ENCODE results near the gene CDK14.
A peak's percentile ranks its signal among the peaks of the same experiment; 100 is the strongest.

The CDK14 gene

GRCh38 chr7:90928700-90929424 is 332.7 kb downstream of the CDK14 start:
- peak; percentile 76 to 90 for DNase-seq

GRCh38 chr7:90931986-90932916 is 336.1 kb downstream of the CDK14 start:
- no peak for DNase-seq

- DNase-seq: no peak
Measured at GRCh38 chr7:90933041-90933440, 336.9 kb downstream of the CDK14 start.

GRCh38 chr7:90933984-90934383 is 337.9 kb downstream of the CDK14 start:
- no peak for DNase-seq

- no peak for DNase-seq
Measured at GRCh38 chr7:90938371-90938770, 342.2 kb downstream of the CDK14 start.

GRCh38 chr7:90939666-90940065 is 343.5 kb downstream of the CDK14 start:
- DNase-seq: no peak

- DNase-seq: no peak
Measured at GRCh38 chr7:90944021-90944420, 347.9 kb downstream of the CDK14 start.

GRCh38 chr7:90945104-90945787 is 349.1 kb downstream of the CDK14 start:
- no peak for DNase-seq

GRCh38 chr7:90946730-90947501 is 350.8 kb downstream of the CDK14 start:
- no peak for DNase-seq

- no peak for DNase-seq
Measured at GRCh38 chr7:90948085-90948484, 352.0 kb downstream of the CDK14 start.

- DNase-seq: no peak
Measured at GRCh38 chr7:90951229-90951628, 355.1 kb downstream of the CDK14 start.

GRCh38 chr7:90951986-90952954 is 356.1 kb downstream of the CDK14 start:
- no peak for DNase-seq

GRCh38 chr7:90955641-90956207 is 359.6 kb downstream of the CDK14 start:
- peak; percentile 94 to 97 for DNase-seq

GRCh38 chr7:90957883-90958282 is 361.8 kb downstream of the CDK14 start:
- no peak for DNase-seq

- DNase-seq: no peak
Measured at GRCh38 chr7:90958647-90959046, 362.5 kb downstream of the CDK14 start.

- no peak for DNase-seq
Measured at GRCh38 chr7:90961037-90961725, 365.1 kb downstream of the CDK14 start.

- DNase-seq: no peak
Measured at GRCh38 chr7:90965211-90965610, 369.1 kb downstream of the CDK14 start.

GRCh38 chr7:90966346-90966745 is 370.2 kb downstream of the CDK14 start:
- DNase-seq: no peak

- no peak for DNase-seq
Measured at GRCh38 chr7:90968871-90969270, 372.8 kb downstream of the CDK14 start.

- no peak for DNase-seq
Measured at GRCh38 chr7:90972906-90973550, 376.9 kb downstream of the CDK14 start.
